Measurements from ENCODE around the gene MYO9A.

DNA sequence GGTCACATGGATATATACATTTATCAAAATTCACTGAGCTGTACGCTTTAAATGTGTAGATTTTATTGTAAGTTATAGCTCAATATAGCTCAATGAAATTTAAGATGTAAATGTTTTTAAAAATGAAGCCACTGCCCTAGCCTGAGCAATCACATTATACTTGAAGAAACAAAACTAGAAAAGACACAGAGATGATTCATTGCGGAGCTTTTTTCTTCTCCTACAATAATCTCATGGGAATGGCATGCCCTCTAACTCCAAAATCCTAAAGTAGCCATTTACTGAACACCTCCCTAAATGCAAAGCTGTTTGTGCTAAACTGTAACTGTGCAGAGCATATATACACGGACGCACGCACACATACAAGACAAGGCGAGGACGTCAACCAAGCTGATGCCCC, 84.2 kb downstream of the MYO9A start:
- TF ChIP-seq ZNF114 (tag by site-specific recombination; IDR thresholded peaks at IDR 0.05) (no peak), ZNF791 (tag by site-specific recombination; IDR thresholded peaks at IDR 0.05) (no peak), MZF1 (tag by site-specific recombination; IDR thresholded peaks at IDR 0.05; ENCODE audit: borderline replicate concordance) (no peak), ZBTB20 (tag by site-specific recombination; IDR thresholded peaks at IDR 0.05) (no peak)
